Hematopoietic multipotent progenitor cell treated with erythropoietin and hydrocortisone succinate and interleukin-3 and kit ligand, for 6 days (in vitro differentiated cells): ENCODE measurements around the gene PDE6D.
"Not testable (repeated sequence)": the region's sequence is repeated elsewhere in the genome, so short reads cannot be mapped to it uniquely, and the experiment has no call there.

Experiments
- DNase-seq: peaks from one replicate; pipeline ENCODE4 v3.0.0-alpha.2; 2015

The PDE6D gene

GRCh38 chr2:231718799-231719198 is 62.3 kb downstream of the PDE6D start:
- no peak for DNase-seq

GRCh38 chr2:231717281-231718171 is 63.6 kb downstream of the PDE6D start:
- peak; percentile 58 for DNase-seq

GRCh38 chr2:231716666-231717280 is 64.3 kb downstream of the PDE6D start:
- DNase-seq: no peak

- peak; percentile 74 for DNase-seq
Measured at GRCh38 chr2:231715988-231716616, 65.0 kb downstream of the PDE6D start.

- no peak for DNase-seq
Measured at GRCh38 chr2:231715499-231715837, 65.6 kb downstream of the PDE6D start.

- DNase-seq: peak; percentile 95
Measured at GRCh38 chr2:231714639-231715498, 66.2 kb downstream of the PDE6D start.

GRCh38 chr2:231713730-231714638 is 67.1 kb downstream of the PDE6D start:
- DNase-seq: peak; percentile 97

- DNase-seq: not testable (repeated sequence)
Measured at GRCh38 chr2:231713406-231713729, 67.7 kb downstream of the PDE6D start.

GRCh38 chr2:231712451-231713021 is 68.5 kb downstream of the PDE6D start:
- peak; percentile 37 for DNase-seq

- peak; percentile 24 for DNase-seq
Measured at GRCh38 chr2:231711677-231712450, 69.2 kb downstream of the PDE6D start.

GRCh38 chr2:231710799-231711676 is 70.0 kb downstream of the PDE6D start:
- peak; percentile 55 for DNase-seq

GRCh38 chr2:231709981-231710798 is 70.9 kb downstream of the PDE6D start:
- peak; percentile 82 for DNase-seq

GRCh38 chr2:231709636-231709980 is 71.5 kb downstream of the PDE6D start:
- DNase-seq: peak; percentile 61

GRCh38 chr2:231708773-231709635 is 72.1 kb downstream of the PDE6D start:
- DNase-seq: peak; percentile 42

GRCh38 chr2:231707927-231708772 is 72.9 kb downstream of the PDE6D start, which contains the start of gene PTMA:
PTMA (plus strand) TSS chr2:231708525; CDS start chr2:231708707, 182 bp downstream.
- peak; percentile 99 for DNase-seq

GRCh38 chr2:231707625-231707926 is 73.5 kb downstream of the PDE6D start:
- peak; percentile 67 for DNase-seq
